GM23338 (cell line): ENCODE results near the gene FAM78A. TPM values are rescaled to one million over a fixed set of nuclear protein-coding genes. Genes with fewer than 3 reads are reported as not detected.

ENCODE experiments used
- POLR2AphosphoS5 ChIP-seq: IDR thresholded peaks from 2 replicates; pipeline ENCODE4 v1.6.1; 2016; ENCODE audit warnings: antibody characterized with exemption, low read depth
- STAT1 ChIP-seq: IDR thresholded peaks from one replicate; pipeline ENCODE4 v1.6.1; 2016; ENCODE audit warnings: antibody characterized with exemption; ENCODE audit not compliant: unreplicated experiment
- ZNF114 ChIP-seq: fragments of 250-450 bp; sonication (Bioruptor Pico); IDR thresholded peaks from 2 replicates; pipeline ENCODE4 v1.5.0; 2020; ENCODE audit warnings: mild to moderate bottlenecking, moderate library complexity
- polyA plus RNA-seq: library from polyadenylated mRNA; unstranded; fragments of >200 nt; fragmentation: Nextera tagmentation; extraction: Ambion mirVana; gene quantifications from 2 replicates; pipeline ENCODE4 v1.2.1, GENCODE V29; 2016
- total RNA-seq: library from RNA; depleted of rRNA; stranded (reverse); fragments of >200 nt; shearing (Covaris generic); gene quantifications from 2 replicates; pipeline ENCODE4 v1.2.3, GENCODE V29; 2014
- TF ChIP-seq, protein P1 (sequence below): fragments of 250-450 bp; sonication (Bioruptor Pico); IDR thresholded peaks from 2 replicates; pipeline ENCODE4 v1.5.0; 2020; ENCODE audit warnings: mild to moderate bottlenecking, moderate library complexity
- TF ChIP-seq, protein P2 (sequence below): IDR thresholded peaks from one replicate; pipeline ENCODE4 v1.6.1; 2018; ENCODE audit warnings: antibody characterized with exemption; ENCODE audit not compliant: unreplicated experiment
- TF ChIP-seq, protein P3 (sequence below), 2 experiments: fragments of 200-600 bp in 1 of 2; sonication (generic) in 1 of 2; conservative IDR thresholded peaks; 2 replicates each; pipeline versions ENCODE4 v1.5.1 to v1.6.1; 2016 to 2017; ENCODE audit warnings: antibody characterized with exemption in 2 of 2, low read depth in 2 of 2, mild to moderate bottlenecking in 2 of 2, moderate library complexity in 1 of 2

Gene FAM78A
- total and polyA plus RNA-seq, 2 experiments from 2014 or later = 0.57 to 2.1 TPM

DNA sequence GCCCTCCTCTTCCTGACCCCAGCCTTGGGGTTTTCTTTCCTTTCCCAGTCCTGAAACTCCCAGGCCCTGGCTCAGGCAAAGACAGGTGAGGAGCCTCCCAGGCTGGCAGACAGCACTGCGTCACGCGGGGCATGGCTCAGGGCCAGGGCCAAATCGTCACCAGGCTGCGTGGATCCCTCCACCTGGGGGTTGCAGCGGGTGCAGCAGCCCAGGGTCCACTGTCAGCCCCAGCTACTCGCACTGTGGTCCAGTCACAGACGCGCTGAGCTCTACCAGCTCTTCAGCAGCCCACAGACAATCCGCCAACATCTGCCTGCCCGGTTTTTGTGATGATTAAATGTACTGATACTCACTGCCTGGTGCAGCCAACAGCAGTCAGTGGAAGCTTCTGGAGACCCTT lies 12.1 kb downstream of the FAM78A start (continued):
- TF ChIP-seq, protein P1, sequence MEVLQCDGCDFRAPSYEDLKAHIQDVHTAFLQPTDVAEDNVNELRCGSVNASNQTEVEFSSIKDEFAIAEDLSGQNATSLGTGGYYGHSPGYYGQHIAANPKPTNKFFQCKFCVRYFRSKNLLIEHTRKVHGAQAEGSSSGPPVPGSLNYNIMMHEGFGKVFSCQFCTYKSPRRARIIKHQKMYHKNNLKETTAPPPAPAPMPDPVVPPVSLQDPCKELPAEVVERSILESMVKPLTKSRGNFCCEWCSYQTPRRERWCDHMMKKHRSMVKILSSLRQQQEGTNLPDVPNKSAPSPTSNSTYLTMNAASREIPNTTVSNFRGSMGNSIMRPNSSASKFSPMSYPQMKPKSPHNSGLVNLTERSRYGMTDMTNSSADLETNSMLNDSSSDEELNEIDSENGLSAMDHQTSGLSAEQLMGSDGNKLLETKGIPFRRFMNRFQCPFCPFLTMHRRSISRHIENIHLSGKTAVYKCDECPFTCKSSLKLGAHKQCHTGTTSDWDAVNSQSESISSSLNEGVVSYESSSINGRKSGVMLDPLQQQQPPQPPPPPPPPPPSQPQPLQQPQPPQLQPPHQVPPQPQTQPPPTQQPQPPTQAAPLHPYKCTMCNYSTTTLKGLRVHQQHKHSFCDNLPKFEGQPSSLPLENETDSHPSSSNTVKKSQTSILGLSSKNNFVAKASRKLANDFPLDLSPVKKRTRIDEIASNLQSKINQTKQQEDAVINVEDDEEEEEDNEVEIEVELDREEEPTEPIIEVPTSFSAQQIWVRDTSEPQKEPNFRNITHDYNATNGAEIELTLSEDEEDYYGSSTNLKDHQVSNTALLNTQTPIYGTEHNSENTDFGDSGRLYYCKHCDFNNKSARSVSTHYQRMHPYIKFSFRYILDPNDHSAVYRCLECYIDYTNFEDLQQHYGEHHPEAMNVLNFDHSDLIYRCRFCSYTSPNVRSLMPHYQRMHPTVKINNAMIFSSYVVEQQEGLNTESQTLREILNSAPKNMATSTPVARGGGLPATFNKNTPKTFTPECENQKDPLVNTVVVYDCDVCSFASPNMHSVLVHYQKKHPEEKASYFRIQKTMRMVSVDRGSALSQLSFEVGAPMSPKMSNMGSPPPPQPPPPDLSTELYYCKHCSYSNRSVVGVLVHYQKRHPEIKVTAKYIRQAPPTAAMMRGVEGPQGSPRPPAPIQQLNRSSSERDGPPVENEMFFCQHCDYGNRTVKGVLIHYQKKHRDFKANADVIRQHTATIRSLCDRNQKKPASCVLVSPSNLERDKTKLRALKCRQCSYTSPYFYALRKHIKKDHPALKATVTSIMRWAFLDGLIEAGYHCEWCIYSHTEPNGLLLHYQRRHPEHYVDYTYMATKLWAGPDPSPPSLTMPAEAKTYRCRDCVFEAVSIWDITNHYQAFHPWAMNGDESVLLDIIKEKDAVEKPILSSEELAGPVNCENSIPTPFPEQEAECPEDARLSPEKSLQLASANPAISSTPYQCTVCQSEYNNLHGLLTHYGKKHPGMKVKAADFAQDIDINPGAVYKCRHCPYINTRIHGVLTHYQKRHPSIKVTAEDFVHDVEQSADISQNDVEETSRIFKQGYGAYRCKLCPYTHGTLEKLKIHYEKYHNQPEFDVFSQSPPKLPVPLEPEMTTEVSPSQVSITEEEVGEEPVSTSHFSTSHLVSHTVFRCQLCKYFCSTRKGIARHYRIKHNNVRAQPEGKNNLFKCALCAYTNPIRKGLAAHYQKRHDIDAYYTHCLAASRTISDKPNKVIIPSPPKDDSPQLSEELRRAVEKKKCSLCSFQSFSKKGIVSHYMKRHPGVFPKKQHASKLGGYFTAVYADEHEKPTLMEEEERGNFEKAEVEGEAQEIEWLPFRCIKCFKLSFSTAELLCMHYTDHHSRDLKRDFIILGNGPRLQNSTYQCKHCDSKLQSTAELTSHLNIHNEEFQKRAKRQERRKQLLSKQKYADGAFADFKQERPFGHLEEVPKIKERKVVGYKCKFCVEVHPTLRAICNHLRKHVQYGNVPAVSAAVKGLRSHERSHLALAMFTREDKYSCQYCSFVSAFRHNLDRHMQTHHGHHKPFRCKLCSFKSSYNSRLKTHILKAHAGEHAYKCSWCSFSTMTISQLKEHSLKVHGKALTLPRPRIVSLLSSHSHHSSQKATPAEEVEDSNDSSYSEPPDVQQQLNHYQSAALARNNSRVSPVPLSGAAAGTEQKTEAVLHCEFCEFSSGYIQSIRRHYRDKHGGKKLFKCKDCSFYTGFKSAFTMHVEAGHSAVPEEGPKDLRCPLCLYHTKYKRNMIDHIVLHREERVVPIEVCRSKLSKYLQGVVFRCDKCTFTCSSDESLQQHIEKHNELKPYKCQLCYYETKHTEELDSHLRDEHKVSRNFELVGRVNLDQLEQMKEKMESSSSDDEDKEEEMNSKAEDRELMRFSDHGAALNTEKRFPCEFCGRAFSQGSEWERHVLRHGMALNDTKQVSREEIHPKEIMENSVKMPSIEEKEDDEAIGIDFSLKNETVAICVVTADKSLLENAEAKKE (CRISPR knock-in tag) = no peak
- no peak for TF ChIP-seq ZNF114 (CRISPR knock-in tag)
- TF ChIP-seq, protein P2, sequence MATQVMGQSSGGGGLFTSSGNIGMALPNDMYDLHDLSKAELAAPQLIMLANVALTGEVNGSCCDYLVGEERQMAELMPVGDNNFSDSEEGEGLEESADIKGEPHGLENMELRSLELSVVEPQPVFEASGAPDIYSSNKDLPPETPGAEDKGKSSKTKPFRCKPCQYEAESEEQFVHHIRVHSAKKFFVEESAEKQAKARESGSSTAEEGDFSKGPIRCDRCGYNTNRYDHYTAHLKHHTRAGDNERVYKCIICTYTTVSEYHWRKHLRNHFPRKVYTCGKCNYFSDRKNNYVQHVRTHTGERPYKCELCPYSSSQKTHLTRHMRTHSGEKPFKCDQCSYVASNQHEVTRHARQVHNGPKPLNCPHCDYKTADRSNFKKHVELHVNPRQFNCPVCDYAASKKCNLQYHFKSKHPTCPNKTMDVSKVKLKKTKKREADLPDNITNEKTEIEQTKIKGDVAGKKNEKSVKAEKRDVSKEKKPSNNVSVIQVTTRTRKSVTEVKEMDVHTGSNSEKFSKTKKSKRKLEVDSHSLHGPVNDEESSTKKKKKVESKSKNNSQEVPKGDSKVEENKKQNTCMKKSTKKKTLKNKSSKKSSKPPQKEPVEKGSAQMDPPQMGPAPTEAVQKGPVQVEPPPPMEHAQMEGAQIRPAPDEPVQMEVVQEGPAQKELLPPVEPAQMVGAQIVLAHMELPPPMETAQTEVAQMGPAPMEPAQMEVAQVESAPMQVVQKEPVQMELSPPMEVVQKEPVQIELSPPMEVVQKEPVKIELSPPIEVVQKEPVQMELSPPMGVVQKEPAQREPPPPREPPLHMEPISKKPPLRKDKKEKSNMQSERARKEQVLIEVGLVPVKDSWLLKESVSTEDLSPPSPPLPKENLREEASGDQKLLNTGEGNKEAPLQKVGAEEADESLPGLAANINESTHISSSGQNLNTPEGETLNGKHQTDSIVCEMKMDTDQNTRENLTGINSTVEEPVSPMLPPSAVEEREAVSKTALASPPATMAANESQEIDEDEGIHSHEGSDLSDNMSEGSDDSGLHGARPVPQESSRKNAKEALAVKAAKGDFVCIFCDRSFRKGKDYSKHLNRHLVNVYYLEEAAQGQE = no peak
- TF ChIP-seq, protein P3, sequence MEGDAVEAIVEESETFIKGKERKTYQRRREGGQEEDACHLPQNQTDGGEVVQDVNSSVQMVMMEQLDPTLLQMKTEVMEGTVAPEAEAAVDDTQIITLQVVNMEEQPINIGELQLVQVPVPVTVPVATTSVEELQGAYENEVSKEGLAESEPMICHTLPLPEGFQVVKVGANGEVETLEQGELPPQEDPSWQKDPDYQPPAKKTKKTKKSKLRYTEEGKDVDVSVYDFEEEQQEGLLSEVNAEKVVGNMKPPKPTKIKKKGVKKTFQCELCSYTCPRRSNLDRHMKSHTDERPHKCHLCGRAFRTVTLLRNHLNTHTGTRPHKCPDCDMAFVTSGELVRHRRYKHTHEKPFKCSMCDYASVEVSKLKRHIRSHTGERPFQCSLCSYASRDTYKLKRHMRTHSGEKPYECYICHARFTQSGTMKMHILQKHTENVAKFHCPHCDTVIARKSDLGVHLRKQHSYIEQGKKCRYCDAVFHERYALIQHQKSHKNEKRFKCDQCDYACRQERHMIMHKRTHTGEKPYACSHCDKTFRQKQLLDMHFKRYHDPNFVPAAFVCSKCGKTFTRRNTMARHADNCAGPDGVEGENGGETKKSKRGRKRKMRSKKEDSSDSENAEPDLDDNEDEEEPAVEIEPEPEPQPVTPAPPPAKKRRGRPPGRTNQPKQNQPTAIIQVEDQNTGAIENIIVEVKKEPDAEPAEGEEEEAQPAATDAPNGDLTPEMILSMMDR (conservative IDR thresholded peaks at IDR 0.05; ENCODE audit: low read depth in 2 of 2) = no peak
- TF ChIP-seq STAT1 = no peak
- TF ChIP-seq POLR2AphosphoS5 = no peak
